ENCODE results near the gene LRRTM4. TPM values are rescaled to one million over a fixed set of nuclear protein-coding genes. Genes with fewer than 3 reads are reported as not detected.

The LRRTM4 gene
- total and polyA plus RNA-seq, 2 donors from 2014 or later, result 0.19 TPM; not detected in 1

DNA sequence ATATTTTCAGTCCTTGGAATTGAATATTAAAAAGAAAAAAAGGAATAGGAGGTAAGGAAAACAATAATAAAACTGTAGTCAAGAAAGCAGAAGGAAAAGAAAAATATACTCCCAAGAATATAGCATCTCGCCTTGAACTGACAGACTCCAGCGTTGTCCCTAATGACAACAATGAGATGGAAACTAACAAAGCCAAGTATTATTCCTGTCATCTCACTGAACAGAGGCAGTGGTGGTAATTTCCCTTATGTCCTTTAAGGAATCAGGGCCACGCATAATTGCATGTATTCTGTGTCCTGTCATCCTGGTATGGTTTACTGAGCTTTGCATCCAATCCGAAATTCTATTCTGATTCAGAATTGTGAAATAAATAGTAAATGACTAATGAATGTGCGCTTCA lies 158.9 kb downstream of the LRRTM4 start:
- FAIRE-seq (no peak), DNase-seq (no peak)
- no peak overlapping the region for H3K27ac ChIP-seq (ENCODE audit: low read depth in 2 of 2, low read length in 2 of 2)
- intact Hi-C loops (cut with DNase I), result no loop called here
- TF ChIP-seq, protein P1, sequence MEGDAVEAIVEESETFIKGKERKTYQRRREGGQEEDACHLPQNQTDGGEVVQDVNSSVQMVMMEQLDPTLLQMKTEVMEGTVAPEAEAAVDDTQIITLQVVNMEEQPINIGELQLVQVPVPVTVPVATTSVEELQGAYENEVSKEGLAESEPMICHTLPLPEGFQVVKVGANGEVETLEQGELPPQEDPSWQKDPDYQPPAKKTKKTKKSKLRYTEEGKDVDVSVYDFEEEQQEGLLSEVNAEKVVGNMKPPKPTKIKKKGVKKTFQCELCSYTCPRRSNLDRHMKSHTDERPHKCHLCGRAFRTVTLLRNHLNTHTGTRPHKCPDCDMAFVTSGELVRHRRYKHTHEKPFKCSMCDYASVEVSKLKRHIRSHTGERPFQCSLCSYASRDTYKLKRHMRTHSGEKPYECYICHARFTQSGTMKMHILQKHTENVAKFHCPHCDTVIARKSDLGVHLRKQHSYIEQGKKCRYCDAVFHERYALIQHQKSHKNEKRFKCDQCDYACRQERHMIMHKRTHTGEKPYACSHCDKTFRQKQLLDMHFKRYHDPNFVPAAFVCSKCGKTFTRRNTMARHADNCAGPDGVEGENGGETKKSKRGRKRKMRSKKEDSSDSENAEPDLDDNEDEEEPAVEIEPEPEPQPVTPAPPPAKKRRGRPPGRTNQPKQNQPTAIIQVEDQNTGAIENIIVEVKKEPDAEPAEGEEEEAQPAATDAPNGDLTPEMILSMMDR (IDR thresholded peaks at IDR 0.05; ENCODE audit: borderline replicate concordance, extremely low read depth, insufficient read depth), result no peak
- no peak overlapping the region for H3K4me3 ChIP-seq (ENCODE audit: low read length in 3 of 3)
- no peaks in the 10 kb centered on the region for H3K4me1 ChIP-seq (ENCODE audit: control insufficient read depth in 2 of 3, insufficient read depth in 2 of 3, low read depth in 1 of 3, low read length in 3 of 3)
- no peaks in the 10 kb centered on the region for H3K27me3 ChIP-seq (ENCODE audit: control insufficient read depth, insufficient read depth, low read length)
- no peaks in the 10 kb centered on the region for H3K36me3 ChIP-seq (ENCODE audit: control insufficient read depth in 2 of 3, insufficient read depth in 3 of 3, low read length in 3 of 3)
- no peaks in the 10 kb centered on the region for H3K9me3 ChIP-seq (ENCODE audit: control insufficient read depth in 2 of 3, insufficient read depth in 1 of 3, low read length in 3 of 3)
- H3K9ac ChIP-seq (ENCODE audit: low read length in 3 of 3), result no peak overlapping the region

DNA sequence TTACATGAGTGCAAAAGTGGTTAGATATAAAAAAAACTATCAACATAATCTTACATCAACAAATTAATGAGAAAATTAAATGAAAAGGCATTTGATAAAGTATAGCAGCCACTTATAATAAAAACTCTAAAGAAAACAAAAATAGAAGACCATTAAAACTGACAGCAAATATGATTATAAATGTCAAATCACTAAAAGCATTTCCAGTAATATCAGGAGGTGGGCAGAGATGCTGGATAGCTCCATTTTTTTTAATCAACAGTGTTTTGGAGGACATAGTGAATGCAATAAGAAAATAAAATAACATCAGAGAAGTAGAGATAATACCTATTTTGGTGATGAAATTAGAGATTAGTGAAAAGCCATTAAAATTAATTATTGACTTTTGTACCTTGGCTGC lies 173.4 kb downstream of the LRRTM4 start:
- no peak overlapping the region for H3K27ac ChIP-seq (ENCODE audit: low read depth in 2 of 2, low read length in 2 of 2)
- no peaks in the 10 kb centered on the region for H3K36me3 ChIP-seq (ENCODE audit: control insufficient read depth in 2 of 3, insufficient read depth in 3 of 3, low read length in 3 of 3)
- H3K27me3 ChIP-seq (ENCODE audit: control insufficient read depth, insufficient read depth, low read length), result no peaks in the 10 kb centered on the region
- H3K4me1 ChIP-seq (ENCODE audit: control insufficient read depth in 2 of 3, insufficient read depth in 2 of 3, low read depth in 1 of 3, low read length in 3 of 3), result no peaks in the 10 kb centered on the region
- FAIRE-seq (no peak), DNase-seq (no peak)
- TF ChIP-seq, protein P1 (IDR thresholded peaks at IDR 0.05; ENCODE audit: borderline replicate concordance, extremely low read depth, insufficient read depth), result no peak
- peaks cover 0 to 5% (median 0%) of the 10 kb centered on the region in 3 donors for H3K9me3 ChIP-seq (ENCODE audit: control insufficient read depth in 2 of 3, insufficient read depth in 1 of 3, low read length in 3 of 3)
- intact Hi-C loops (cut with DNase I), result no loop called here
- H3K9ac ChIP-seq (ENCODE audit: low read length in 3 of 3), result no peak overlapping the region
- no peak overlapping the region for H3K4me3 ChIP-seq (ENCODE audit: low read length in 3 of 3)

DNA sequence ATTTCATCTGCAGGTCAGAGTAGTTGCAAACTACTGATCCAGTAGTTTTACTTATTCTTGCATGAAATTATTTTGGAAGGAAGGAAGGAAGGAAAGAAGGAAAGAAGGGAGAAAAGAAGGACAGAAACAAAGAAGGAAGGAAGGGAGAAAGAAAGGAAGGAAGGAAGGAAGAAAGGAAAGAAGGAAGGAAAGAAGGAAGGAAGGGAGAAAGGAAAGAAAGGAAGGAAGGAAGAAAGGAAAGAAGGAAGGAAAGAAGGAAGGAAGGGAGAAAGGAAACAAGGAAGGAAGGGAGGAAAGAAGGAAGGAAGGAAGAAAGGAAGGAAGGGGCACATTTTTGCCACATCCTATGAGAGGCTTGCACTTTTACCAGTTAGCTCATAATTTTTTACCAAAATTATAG lies 186.2 kb downstream of the LRRTM4 start:
- no peaks in the 10 kb centered on the region for H3K27me3 ChIP-seq (ENCODE audit: control insufficient read depth, insufficient read depth, low read length)
- DNase-seq (no peak), FAIRE-seq (no peak)
- TF ChIP-seq, protein P1 (IDR thresholded peaks at IDR 0.05; ENCODE audit: borderline replicate concordance, extremely low read depth, insufficient read depth), result no peak
- H3K9me3 ChIP-seq (ENCODE audit: control insufficient read depth in 2 of 3, insufficient read depth in 1 of 3, low read length in 3 of 3), result no peaks in the 10 kb centered on the region
- H3K36me3 ChIP-seq (ENCODE audit: control insufficient read depth in 2 of 3, insufficient read depth in 3 of 3, low read length in 3 of 3), result no peaks in the 10 kb centered on the region
- no peak overlapping the region for H3K27ac ChIP-seq (ENCODE audit: low read depth in 2 of 2, low read length in 2 of 2)
- intact Hi-C loops (cut with DNase I), result no loop called here
- no peak overlapping the region for H3K4me3 ChIP-seq (ENCODE audit: low read length in 3 of 3)
- H3K9ac ChIP-seq (ENCODE audit: low read length in 3 of 3), result no peak overlapping the region
- no peaks in the 10 kb centered on the region for H3K4me1 ChIP-seq (ENCODE audit: control insufficient read depth in 2 of 3, insufficient read depth in 2 of 3, low read depth in 1 of 3, low read length in 3 of 3)
